K562 (cell line): ENCODE measurements around the gene GJD2. TPM values are rescaled to one million over a fixed set of nuclear protein-coding genes. Genes with fewer than 3 reads are reported as not detected.

Source experiments
- ATAC-seq: fragments of 200-7000 bp; cut with Tn5 transposase; 3 replicates; pipeline ENCODE4 v1.9.1; 2020; ENCODE audit warnings: moderate library complexity
- BruUV-seq: library from RNA; stranded (reverse); fragments of 400-500 nt; replicated peaks from 2 replicates; lab custom pipeline; 2021; lab: Mats Ljungman, UMichigan
- CTCF ChIA-PET: fragments of 300-600 bp; formaldehyde crosslinking; extraction: SDS; loops from one replicate; lab custom pipeline; 2021; ENCODE audit warnings: low intra/inter-chr PET ratio; lab: Yijun Ruan, JAX
- POLR2A ChIA-PET: fragments of 300-600, 350-650 bp; sonication (Branson Sonifier 250); formaldehyde crosslinking; extraction: SDS; loops from one replicate; lab custom pipeline; 2021; ENCODE audit warnings: antibody characterized with exemption, inconsistent platforms; lab: Yijun Ruan, JAX
- DNase-seq, 4 experiments: peaks; one replicate each; pipeline versions ENCODE4 v3.0.0 to v3.0.0-alpha.2; 2011 to 2018; ENCODE audit warnings: low spot score in 3 of 4, mixed read lengths in 3 of 4; ENCODE audit errors: extremely low read depth in 1 of 4
- FAIRE-seq: peaks from 2 replicates; lab custom pipeline; 2011; peaks lifted over from hg19 to GRCh38; lab: Jason Lieb, UNC
- H2AFZ ChIP-seq: 2 replicates; pipeline ENCODE4 v1.6.0; 2011; ENCODE audit warnings: low read depth, low read length, control low read depth, inconsistent platforms
- H3K27ac ChIP-seq: fragments of 200-600 bp; 3 replicates; pipeline ENCODE4 v1.8.0; 2011; ENCODE audit warnings: low read depth, mild to moderate bottlenecking, control low read depth, inconsistent platforms, low read length, moderate library complexity, mixed read lengths; ENCODE audit errors: extremely low read depth
- H3K27me3 ChIP-seq, 2 experiments: fragments of 300-600 bp in 1 of 2; 2 replicates in 1 of 2; 3 replicates in 1 of 2; pipeline versions ENCODE4 v1.6.0 to v1.8.0; 2011; ENCODE audit warnings: inconsistent platforms in 2 of 2, low read length in 2 of 2, mild to moderate bottlenecking in 1 of 2, mixed read lengths in 1 of 2, moderate library complexity in 1 of 2; ENCODE audit not compliant: control insufficient read depth in 2 of 2, insufficient read depth in 2 of 2
- H3K36me3 ChIP-seq: fragments of 300-600 bp; 3 replicates; pipeline ENCODE4 v1.8.0; 2011; ENCODE audit warnings: mild to moderate bottlenecking, low read length, inconsistent platforms; ENCODE audit not compliant: control insufficient read depth, insufficient read depth
- H3K4me1 ChIP-seq, 2 experiments: fragments of 200-600 bp in 1 of 2; replicated peaks in 1 of 2; 2 replicates in 1 of 2; 3 replicates in 1 of 2; pipeline versions ENCODE4 v1.5.1 to v1.8.0; 2011; ENCODE audit warnings: inconsistent platforms in 2 of 2, low read length in 2 of 2, mild to moderate bottlenecking in 1 of 2, mixed read lengths in 1 of 2, moderate library complexity in 1 of 2; ENCODE audit not compliant: control insufficient read depth in 2 of 2, insufficient read depth in 2 of 2
- H3K4me2 ChIP-seq: 2 replicates; pipeline ENCODE4 v1.6.1; 2011; ENCODE audit warnings: low read length, control low read depth, inconsistent platforms, mixed read lengths; ENCODE audit not compliant: insufficient read depth
- H3K4me3 ChIP-seq: fragments of 200-600 bp; sonication (generic), shearing (Covaris generic); 2 replicates; pipeline ENCODE4 v1.5.1; 2016; ENCODE audit warnings: control low read depth, inconsistent platforms
- H3K79me2 ChIP-seq: fragments of 200-600 bp; 3 replicates; pipeline ENCODE4 v1.8.0; 2011; ENCODE audit warnings: low read length, inconsistent platforms; ENCODE audit not compliant: control insufficient read depth, insufficient read depth
- H3K9ac ChIP-seq, 2 experiments: 2 replicates each; pipeline versions ENCODE4 v1.6.0 to v1.6.1; 2011; ENCODE audit warnings: low read depth in 2 of 2, low read length in 2 of 2, control low read depth in 1 of 2, inconsistent platforms in 1 of 2, mild to moderate bottlenecking in 1 of 2, mixed read lengths in 1 of 2; ENCODE audit not compliant: insufficient read depth in 1 of 2
- H3K9me1 ChIP-seq: one replicate; pipeline ENCODE4 v1.6.0; 2011; ENCODE audit warnings: inconsistent platforms, mild to moderate bottlenecking, low read length, moderate library complexity; ENCODE audit not compliant: control insufficient read depth, insufficient read depth
- H3K9me3 ChIP-seq: replicated peaks from 2 replicates; pipeline ENCODE4 v1.5.1; 2011; ENCODE audit warnings: low read depth, low read length, inconsistent platforms; ENCODE audit not compliant: control insufficient read depth, insufficient read depth
- H4K20me1 ChIP-seq: replicated peaks from 2 replicates; pipeline ENCODE4 v1.6.1; 2011; ENCODE audit warnings: low read length, inconsistent platforms, mixed read lengths; ENCODE audit not compliant: control insufficient read depth, insufficient read depth
- MEF2A ChIP-seq: IDR thresholded peaks from 2 replicates; pipeline ENCODE4 v1.6.1; 2011; ENCODE audit warnings: low read depth, mild to moderate bottlenecking, low read length, moderate library complexity; ENCODE audit not compliant: control insufficient read depth
- PCBP2 ChIP-seq: fragments of 200-400 bp; formaldehyde crosslinking; IDR thresholded peaks from 2 replicates; pipeline ENCODE4 v1.6.1; 2018; ENCODE audit warnings: low read length, low read depth, mild to moderate bottlenecking, moderate library complexity; ENCODE audit not compliant: poor library complexity, severe bottlenecking
- TCF3 ChIP-seq: sonication (generic); formaldehyde crosslinking; IDR thresholded peaks from 2 replicates; pipeline ENCODE4 v1.4.0; 2020; ENCODE audit warnings: mild to moderate bottlenecking, missing genetic modification reagents
- ZNF146 ChIP-seq: IDR thresholded peaks from one replicate; pipeline ENCODE4 v1.6.1; 2018; ENCODE audit warnings: missing compliant biosample characterization; ENCODE audit not compliant: unreplicated experiment
- ZNF316 ChIP-seq: fragments of 450-650 bp; IDR thresholded peaks from 2 replicates; pipeline ENCODE4 v1.6.1; 2016
- WGBS: fragments of 100-300 bp; shearing (Covaris generic); methylation state at CpG from one replicate; pipeline ENCODE4 v1.1.6; 2016; ENCODE audit warnings: low coverage, mixed read lengths; ENCODE audit not compliant: insufficient coverage; ENCODE audit errors: missing lambda C conversion rate; 5-methylcytosine and 5-hydroxymethylcytosine counted together
- in situ Hi-C: fragments of 300-500 bp; cut with MboI; formaldehyde crosslinking; loops from 4 replicates; pipeline ENCODE4 v1.15.0; 2018; ENCODE audit warnings: inconsistent platforms, mixed read lengths
- intact Hi-C: fragments of 100-400 bp; cut with micrococcal nuclease; formaldehyde crosslinking; loops from 2 replicates; pipeline ENCODE4 v1.14.2; 2022
- polyA plus RNA-seq, 8 experiments: library from polyadenylated mRNA; depleted of rRNA in 4 of 8; stranded (reverse) in 5 of 8; unstranded in 3 of 8; fragments of >200 nt; fragmentation: Nextera tagmentation in 2 of 8; fragmentation: Illumina TruSeq in 1 of 8; extraction: Ambion mirVana in 2 of 8; extraction: Trizol in 1 of 8; gene quantifications; 2 replicates each; pipeline versions ENCODE4 v1.2.1 to v1.2.3, GENCODE V29; 2011 to 2014; ENCODE audit warnings: inconsistent platforms in 1 of 8, missing spikeins in 1 of 8
- total RNA-seq, 7 experiments: library from RNA; depleted of rRNA in 6 of 7; stranded (reverse); fragments of >200 nt in 6 of 7; fragmentation: Illumina TruSeq in 2 of 7; extraction: Trizol in 2 of 7; gene quantifications; 2 replicates each; pipeline versions ENCODE4 v1.2.1 to v1.2.3, GENCODE V29; 2011 to 2021; ENCODE audit warnings: low replicate concordance in 1 of 7
- TF ChIP-seq, protein P1 (sequence below): fragments of 200-800 bp; sonication (Bioruptor generic); IDR thresholded peaks from 2 replicates; pipeline ENCODE4 v1.6.1; 2017; ENCODE audit warnings: missing genetic modification characterization, missing compliant biosample characterization

Gene GJD2
- total and polyA plus RNA-seq, 9 of the 15 experiments (the other 6 are each of a cell fraction or from before 2014, with no cell fraction given) = not detected

DNA sequence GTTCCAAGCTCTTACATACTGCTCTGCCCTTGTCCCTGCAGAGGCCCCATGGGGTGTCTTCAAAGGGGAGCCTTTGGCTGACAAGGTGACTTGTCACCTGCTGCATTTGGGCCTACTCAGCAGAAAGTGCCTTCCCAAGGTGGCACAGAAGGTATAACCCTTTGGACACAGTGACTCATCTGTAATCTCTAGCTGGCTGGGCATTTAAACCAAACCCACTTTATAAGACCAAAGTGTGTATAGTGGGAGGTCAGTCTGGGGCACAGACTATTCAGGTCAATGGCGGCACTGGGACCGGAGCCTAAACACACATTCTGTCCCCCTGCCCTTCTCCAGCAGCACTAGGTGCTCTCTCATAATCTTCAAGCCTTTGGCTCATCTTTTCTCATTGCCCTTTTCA is 35.1 kb downstream of the GJD2 start:
- no peak for FAIRE-seq
- H3K4me2 ChIP-seq = no peak overlapping the region
- H3K4me1 ChIP-seq = peaks cover 2 to 4% of the 10 kb centered on the region in 2 experiments; a peak in 4 of 5 replicates
- H2AFZ ChIP-seq = no peak overlapping the region
- no peak overlapping the region for H3K9ac ChIP-seq
- no peaks in the 10 kb centered on the region for H3K9me1 ChIP-seq
- H3K27me3 ChIP-seq = no peaks in the 10 kb centered on the region
- no peaks in the 10 kb centered on the region for H3K79me2 ChIP-seq
- no peaks in the 10 kb centered on the region for H4K20me1 ChIP-seq
- H3K9me3 ChIP-seq = no peaks in the 10 kb centered on the region
- CTCF ChIA-PET = no interaction called here
- TF ChIP-seq, protein P1, sequence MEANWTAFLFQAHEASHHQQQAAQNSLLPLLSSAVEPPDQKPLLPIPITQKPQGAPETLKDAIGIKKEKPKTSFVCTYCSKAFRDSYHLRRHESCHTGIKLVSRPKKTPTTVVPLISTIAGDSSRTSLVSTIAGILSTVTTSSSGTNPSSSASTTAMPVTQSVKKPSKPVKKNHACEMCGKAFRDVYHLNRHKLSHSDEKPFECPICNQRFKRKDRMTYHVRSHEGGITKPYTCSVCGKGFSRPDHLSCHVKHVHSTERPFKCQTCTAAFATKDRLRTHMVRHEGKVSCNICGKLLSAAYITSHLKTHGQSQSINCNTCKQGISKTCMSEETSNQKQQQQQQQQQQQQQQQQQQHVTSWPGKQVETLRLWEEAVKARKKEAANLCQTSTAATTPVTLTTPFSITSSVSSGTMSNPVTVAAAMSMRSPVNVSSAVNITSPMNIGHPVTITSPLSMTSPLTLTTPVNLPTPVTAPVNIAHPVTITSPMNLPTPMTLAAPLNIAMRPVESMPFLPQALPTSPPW (CRISPR knock-in tag) = no peak
- TF ChIP-seq ZNF316 (peak; percentile 37; the same call in 1 of the 2 replicates), ZNF146 (CRISPR knock-in tag) (no peak), MEF2A (no peak), TCF3 (CRISPR knock-in tag) (no peak), PCBP2 (no peak)
- TF ChIP-seq, all 486 proteins: peak for 1
- no TSS peak for BruUV-seq
- ATAC-seq = peak; percentile 35; the same call in 2 of the 3 replicates
- POLR2A ChIA-PET = interaction anchor here (1.1 to 1.5 kb wide), 2 partner anchors 13 to 17 kb away, joined by 4 to 6 read pairs; no protein-coding TSS in a partner anchor
- Histone ChIP-seq H3K36me3 (no peaks in the 10 kb centered on the region), H3K4me3 (no peak overlapping the region), H3K27ac (no peak overlapping the region)
- in situ Hi-C loops (no loop called here), intact Hi-C loops (no loop called here)
- no CpG with 5 or more reads among the region's 2 CpGs for WGBS
- DNase-seq = no peak
